Germinal center (tissue), 1 donor: ENCODE measurements around the gene NGB.
A peak's percentile ranks its signal among the peaks of the same experiment; 100 is the strongest.
"Not testable (repeated sequence)": the region's sequence is repeated elsewhere in the genome, so short reads cannot be mapped to it uniquely, and the experiment has no call there.

ENCODE experiments used
- DNase-seq: peaks from one replicate; pipeline ENCODE4 v3.0.0; 2012; ENCODE audit warnings: mixed read lengths, low spot score

Gene NGB, protein sequence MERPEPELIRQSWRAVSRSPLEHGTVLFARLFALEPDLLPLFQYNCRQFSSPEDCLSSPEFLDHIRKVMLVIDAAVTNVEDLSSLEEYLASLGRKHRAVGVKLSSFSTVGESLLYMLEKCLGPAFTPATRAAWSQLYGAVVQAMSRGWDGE

DNA sequence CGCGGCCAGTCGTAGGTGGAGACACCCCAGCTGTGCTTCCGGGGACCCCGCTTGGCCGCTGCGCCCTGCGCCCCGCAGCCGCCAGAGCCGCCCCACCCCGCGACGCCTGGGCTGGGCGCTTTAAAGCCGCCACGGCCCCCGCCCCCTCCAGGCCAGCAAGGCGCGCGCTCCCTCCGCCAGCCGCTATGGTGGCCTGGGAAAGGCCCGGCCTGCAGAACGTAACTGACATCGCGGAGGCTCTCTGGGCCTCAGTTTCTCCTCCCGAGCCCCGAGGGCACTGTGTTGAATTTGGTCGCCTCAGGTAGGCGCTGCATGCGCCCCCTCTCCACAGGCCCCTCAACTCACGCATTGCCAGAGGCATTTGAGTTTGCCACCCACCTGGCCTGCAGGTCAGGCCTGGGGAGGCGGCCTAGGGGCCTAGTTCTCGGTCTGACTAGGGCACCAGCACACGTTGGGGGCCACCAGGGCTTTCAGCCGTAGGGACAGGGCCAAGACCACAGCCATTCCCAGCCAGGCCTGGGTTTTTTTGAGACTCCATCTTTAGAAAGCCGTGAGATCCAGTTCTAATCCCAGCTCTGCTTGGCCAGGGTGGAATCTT lies at the start of gene NGB:
Gene NGB, minus strand, starts transcription at position 94 of the 598 bp plus-strand sequence. CDS start 269 bp downstream, outside the sequence.
- DNase-seq = no peak

DNA sequence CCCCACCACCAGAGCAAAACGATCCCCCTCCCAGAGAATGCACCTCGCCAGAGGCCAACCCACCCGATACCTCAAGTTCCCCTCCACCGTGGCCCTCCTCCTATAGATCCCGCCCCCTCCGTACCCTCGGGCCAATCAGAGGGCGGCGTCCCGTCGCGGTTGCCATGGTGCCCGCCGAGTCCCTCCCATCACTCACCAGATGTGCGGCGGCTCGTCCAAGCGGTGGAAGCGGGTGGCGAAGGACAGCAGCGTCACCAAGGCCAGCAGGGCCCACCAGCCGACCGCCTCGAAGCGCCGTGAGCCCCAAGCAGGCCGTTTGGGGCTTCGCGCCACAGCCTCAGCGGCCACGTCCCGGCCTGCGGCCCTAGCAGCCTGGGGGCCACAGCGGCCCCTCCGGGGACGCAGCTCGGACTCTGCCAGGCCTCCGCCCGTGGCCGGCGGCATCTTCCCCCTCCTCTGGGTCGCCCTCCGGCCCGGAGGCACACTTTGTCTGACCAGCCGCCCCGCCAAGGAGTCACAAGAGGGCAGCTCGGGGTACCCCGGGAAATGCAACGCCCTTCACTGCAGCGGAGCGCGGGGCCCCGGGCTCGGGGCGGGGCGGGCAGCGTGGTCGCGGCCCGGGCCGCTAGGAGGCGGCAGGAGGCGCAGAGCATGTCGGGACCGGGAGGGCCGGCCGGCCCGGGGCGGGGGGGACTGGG lies 49.4 kb upstream of the NGB start, which contains the start of gene POMT2:
Gene POMT2, minus strand, starts transcription at position 646 of the 698 bp plus-strand sequence. Its CDS starts 202 bp downstream, at position 444.
- peak; percentile 94 for DNase-seq

DNA sequence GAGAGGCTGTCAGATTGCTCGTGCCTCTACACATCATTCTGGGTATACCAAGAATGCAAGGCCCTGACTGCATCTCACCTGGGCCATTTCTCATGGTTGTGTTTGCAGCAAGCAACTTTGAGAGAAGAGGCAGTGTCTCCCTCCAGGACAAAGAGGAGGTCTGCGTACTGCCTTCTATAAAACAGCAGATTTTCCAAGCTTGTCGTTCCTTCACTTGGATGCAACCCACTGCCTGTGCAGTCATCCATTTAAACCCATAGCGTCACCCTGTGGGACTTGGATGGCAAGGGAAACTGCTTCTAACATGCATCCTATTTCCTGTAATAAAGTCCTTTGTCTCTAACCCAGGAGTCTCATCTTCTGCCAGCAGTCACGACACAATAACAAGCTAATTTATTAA lies 48.4 kb upstream of the NGB start:
- DNase-seq = no peak

DNA sequence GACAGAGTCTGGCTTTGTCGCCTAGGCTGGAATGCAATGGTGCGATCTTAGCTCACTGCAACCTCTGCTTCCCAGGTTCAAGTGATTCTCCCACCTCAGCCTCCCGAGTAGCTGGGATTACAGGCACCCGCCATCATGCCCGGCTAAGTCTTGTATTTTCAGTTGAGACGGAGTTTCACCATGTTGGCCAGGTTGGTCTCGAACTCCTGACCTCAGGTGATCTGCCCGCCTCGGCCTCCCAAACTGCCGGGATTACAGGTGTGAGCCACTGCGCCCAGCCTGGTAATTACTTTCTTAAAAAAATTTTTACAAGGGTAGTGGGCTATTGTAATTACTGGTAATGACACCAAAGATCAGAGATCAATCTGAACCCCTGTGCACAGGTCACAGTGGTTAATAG lies 47.8 kb upstream of the NGB start:
- DNase-seq = not testable (repeated sequence)

DNA sequence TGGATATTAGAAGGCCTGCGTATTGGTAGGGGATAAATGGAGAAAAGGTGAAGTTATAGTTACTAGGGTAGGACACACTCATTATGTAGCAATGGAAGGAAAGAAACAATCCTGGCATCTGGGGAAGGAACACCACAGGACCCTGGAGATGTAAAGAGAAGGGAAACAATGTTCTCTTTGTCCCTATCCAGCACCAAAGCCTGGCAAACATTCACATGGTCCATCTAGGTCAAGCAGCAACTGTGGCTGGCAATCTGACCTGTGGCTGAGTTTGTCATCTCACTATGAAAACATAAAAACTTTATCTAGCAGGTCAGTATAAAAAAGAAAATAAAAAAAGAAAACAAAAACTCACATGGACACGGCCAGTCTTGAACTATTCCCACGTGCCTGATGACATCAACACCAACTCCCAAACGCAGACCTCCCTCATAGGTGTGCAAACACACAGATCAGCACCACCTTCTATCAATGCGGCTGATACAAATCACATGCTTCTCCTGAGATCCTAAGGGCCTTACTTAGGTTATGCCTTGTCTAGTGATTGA lies 47.1 kb upstream of the NGB start:
- no peak for DNase-seq

DNA sequence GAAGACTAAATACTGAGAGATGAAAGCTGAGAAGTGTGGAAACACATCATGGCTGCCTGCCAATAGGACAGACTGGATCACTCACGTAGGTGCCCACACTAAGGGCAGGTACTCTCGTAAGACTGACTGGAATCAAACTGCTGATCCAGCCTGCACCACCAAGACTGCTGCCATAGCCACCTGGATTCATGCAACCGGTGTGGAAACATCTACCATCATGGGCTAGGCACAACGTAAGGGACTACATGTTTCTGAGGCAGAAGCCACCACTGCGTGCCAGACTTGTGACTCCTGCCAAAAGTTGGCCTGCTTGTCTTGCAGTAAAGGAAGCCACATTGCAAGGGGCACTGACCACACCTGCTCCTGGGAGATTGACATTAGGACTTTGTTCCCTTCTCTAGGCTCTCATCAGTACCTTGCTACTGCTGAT lies 45.9 kb upstream of the NGB start:
- DNase-seq = no peak

DNA sequence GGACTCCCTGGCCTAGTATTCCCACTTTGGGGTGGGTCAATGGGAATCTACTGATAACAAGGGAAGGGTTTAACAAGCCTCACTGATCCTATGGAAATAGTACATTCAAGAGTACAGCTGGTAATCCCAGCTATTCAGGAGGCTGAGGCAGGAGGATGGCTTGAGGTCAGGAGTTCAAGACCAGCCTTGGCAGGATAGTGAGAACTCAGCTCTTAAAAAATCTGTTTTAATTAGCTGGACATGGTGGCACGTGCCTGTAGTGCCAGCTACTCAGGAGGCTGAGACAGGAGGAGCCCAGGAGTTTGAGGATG lies 45.1 kb upstream of the NGB start:
- DNase-seq = no peak

DNA sequence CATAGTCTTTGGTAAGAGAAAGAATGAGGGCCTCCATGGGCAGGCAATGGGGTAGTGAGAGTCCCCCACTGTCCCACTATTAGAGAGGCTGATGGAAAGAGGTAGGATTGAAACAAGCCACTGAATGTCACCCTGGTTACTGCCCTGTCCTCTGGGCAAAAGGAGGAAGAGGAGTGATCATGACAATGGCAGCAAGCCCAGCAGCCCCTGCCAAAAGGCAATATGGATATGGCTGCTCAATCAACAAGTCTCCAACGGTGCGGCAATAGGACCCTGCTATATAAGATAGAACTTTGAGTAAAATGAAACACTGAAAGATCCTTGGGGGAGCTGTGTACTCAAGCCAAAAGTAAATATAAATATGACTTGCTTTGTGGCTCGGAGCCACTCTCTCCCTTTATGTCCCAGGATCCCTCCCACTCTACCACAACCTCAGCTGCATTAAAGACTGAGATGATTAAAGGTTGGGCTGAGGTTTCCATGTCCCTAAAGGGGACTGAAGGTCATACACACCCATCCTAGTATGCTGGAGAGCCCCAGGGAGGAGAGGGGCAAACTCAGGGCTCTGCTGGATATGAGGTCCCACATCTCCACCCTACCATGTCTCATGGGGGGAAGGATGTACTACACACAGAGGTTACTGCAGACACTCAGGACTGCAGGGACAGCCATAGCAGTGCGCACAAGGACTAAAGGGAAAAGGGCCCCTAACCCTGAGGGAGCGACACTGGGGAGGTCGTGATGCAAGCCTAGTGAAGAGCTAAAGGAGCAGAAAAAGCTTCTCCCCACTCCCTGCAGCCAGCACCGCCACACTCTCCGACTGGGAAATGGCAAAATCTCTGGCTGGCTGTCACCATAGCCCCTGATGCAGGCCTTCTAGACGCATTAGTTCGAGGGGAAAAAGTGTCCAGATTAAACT lies 43.8 kb upstream of the NGB start:
- no peak for DNase-seq

DNA sequence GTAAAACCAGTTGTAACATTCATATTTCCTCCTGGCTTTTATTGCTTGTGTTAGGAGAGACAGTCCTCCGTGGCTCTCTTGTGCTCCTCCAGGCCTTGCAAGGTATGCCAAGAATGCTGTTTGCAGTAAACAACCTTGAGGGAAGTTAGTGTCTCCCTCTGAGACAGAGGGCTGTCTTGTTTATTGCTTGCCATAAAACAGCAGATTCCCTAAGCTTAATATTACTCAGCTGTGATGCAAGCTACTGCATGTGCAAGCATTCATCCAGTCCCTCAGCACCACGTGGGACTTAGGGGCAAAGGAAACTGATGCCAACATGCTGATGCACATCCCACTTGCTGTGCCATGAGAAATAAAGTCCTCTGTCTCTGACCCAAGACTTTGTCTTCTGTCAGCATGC lies 43.0 kb upstream of the NGB start:
- no peak for DNase-seq

DNA sequence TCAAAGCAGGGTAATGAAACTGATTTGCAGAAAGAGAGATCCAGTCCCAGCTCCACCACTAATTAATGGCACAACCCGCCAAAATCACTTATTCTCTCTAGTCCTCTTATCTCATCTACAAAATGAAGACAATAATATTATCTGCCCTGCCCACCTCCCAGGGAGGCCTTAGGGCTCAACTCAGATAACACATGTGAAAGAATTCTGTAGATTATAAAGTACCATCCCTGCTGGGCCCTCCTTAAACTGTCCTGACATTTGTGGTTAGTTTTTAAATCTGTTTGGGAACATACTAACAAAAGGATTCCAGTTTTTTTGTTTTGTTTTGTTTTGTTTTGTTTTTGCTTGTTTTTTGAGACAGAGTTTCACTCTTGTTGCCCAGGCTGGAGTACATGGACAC lies 42.4 kb upstream of the NGB start:
- no peak for DNase-seq

DNA sequence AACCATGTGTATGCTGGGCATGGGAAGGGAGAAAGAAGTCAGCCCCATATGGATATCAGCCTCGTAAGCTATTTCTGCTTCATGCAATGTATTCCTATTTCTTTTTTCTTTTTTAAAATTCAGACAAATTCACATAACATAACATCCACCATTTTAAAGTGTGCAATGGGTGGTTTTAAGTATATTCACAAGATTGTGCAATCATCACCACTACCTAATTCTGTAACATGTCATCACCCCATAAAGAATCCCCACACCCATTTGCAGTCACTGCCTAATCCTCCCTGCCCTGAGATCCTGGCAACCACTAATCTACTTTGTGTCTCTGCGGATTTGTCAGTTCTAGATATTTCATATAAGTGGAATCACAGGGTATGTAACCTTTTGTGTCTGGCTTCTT lies 40.2 kb upstream of the NGB start:
- no peak for DNase-seq

DNA sequence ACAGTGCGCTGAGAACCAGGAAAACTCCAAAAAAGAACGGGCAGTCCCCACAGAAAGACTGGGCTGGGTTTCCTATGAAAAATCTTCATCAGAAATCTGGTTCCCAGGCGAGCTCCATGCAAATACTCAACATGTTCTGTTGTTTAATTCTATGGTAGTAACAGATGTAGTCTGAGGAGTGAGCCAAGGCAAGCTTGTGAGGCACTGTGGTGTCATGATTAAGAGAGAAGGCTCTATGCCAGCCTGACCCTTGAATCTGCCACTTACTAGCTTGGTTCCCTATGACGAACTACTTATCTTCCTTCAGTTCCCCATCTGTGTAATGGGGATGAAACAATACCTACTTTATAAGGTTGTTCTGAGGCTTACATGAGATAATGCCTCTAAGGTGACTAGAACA lies 39.0 kb upstream of the NGB start:
- DNase-seq = no peak

DNA sequence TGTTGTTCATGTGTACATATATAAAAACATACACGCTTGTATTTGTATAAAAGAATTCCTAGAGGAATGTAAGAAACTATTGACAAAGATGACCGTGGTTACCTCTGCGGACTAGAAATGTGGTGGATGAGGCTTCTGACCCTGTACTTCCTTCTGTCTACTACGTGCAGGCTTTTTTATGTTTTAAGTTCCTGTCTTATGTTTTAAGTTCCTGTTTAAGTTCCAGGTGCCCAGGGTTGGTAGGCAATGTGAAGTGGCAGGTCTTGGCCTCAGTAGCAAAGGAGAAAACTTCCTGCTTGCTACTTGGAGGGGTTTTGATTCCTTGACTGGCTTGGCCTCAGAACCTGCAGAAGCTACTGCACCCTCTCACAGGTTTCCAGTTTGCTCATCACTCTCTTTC lies 38.1 kb upstream of the NGB start:
- no peak for DNase-seq

DNA sequence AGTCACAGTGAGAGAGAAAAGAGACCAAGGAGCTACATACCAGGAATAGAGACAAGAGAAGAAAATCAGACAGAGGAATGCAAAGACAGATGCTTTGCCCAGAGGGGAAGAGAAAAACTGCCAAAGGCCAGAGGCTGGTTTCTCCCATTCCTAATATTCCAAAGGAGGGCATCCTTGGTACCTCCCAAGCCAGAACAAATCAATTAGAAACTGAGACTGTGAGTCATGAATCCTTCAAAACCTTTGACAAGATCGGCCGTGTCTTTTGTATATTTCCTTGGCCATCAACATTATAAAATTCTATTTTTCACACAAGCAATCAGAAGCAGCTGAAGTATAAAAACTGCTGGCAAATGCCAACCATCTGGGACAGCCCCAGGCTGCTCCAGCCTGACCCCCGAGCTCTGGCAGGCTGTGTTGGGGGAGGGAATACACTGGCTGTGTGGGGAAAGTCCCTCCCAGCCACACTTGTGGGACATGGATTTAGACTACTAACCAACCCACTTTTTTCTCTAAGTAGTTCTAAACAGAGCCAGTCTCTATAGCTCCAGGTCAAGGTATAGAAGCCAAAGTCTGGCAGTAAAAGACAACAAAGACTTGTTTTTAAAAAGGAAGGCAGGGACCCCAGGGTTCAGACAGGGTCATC lies 36.0 kb upstream of the NGB start:
- DNase-seq = no peak

DNA sequence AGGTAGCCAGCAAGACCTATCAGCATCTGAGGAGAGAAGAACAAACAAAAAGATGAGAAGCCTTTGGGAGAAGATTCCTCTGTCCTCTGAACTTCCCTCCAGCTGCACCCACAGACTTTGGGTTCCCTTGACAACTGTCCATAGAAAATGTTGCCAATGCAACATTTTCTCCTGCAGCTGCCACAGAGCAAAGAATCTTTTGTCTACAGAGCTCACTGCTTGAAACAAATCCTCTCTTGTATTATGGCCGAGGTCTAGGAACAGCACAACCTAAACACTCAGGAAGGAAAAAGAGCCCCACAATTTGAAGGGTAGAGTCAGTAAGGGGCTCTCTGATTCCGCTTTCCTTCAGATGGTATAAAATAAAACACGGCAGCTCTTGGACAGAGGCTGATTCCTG lies 35.4 kb upstream of the NGB start:
- no peak for DNase-seq

DNA sequence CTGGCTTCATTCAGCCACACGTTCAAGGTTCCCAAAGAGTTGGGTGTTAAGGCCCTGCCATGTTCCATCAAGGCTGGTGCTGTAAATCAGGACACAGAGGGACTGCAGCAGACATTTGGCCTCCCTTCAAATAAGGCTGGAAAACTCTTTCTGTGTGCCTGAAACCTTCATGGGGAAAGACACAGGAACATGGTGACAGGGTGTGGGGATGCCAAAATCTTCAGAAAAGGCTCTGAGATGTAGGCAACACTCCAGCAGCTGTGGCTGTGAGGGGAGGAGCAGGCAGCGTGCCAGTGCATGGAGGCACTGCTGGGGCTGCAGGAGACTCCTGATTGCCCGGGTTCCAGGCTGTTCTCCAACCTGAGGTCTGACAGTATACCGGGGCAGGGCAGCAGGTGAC lies 34.7 kb upstream of the NGB start:
- DNase-seq = no peak

DNA sequence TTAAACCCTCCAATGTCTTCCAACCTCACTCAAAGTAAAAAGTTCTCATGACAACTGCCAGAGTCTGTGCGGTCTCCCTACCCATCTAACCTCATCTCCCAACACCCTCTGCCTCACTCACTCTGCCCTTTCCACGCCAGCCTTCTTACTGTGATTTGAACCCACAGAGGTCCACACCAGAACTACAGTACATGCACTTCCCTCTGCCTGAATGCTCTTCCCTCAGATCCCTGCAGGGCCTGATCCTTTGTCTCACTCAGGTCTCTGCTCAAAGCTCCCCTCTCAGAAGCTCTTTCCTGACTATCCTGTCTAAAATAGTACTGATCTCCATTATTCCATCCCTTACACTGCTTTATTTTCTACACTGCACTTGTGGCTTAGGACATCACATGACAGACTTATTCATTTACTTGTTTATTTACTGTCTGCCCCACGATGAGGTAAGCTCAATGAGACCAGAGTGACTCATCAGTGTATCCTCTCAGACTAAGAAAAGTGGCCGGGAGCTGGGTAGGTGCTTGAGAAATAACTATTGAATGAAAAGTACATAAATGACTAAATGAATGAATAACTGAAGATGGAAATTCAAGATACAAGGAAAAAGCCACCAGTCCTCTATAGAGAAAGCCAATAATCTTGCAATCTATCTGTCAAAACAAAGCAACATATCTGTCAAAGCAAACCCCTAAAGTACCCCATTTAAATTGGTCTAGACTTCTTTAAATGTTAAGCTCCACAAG lies 32.6 kb upstream of the NGB start:
- DNase-seq = no peak

DNA sequence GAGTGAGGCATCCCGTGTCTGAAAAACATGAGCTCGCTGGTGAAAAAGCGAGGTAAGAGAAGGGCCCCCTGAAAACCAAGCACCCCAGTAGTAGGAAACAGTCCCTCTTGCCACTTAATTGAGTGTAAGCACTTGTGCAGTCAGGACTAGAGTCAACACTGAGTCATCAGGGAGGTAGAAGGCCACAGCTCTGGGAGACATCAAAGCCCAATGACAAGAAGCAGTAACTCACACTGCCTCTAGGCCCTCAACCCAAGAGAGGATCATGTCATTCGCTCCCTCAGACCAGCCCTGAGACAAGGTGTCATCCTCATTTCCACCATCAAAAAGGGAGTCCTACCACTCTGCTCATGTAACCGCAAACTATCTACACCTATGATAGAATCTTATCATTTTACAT lies 31.9 kb upstream of the NGB start:
- DNase-seq = no peak

DNA sequence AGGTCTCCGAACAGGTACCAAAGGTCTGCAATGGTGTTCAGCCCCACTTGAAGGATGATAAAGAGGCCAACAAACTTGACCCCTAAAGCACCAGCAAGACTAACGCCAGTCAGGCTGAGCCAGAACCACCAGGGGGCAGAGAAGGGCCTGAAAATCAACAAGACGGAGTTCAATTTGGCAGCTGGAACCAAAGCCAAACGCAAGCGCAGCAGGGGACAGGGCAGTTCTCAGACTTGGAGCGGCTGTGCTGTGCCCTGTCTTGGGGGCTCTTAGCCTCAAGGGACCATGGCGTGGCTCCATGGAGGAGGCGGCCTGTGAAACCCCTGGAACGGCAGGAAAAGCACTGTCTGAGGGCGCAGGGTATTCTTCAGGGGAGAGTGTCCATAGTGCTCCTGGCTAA lies 30.1 kb upstream of the NGB start:
- DNase-seq = peak; percentile 73

DNA sequence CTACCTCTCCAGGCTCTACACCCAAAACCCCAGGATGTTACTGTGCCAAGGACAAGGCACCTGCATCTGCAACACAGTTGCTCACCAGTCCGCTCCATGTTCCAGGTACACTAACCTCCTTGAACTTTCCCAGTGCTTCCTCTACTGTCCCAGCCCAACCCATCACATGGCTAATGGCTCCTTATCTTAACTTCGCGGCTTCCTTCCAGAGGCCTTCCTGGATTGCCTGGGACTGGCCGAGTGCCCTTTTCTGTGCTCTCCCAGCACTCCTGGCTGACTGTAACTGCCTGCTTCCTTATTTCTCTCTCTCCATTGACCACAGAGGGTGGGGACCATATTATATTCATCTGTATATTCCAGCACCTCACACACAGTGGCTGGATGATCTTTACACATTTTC lies 28.8 kb upstream of the NGB start:
- no peak for DNase-seq

DNA sequence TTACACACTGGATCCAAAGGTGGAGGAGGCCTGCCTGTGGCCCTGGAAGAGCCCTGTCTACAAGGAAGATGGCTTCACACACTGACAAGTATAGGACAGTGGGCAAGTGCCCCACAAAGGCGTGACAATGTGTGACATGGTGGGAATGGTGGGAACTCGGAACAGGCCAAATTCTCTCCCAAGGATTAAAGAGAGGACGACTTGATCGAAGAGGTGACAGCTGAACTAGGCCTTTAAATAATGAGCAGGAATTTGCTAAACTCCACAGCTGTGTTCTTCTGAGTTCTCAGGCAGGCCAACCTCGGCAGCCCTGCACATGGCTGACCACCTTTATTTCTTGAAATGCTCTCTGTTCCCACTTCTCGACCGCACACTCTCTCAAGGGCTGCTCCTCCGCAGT lies 25.9 kb upstream of the NGB start:
- no peak for DNase-seq
